Retinal pigment epithelial cell (primary cell): Measurements from ENCODE around the gene CACNA1B.

ENCODE experiments used
- DNase-seq: peaks from one replicate; pipeline ENCODE4 v3.0.0-alpha.2; 2010; ENCODE audit warnings: low read depth
- H3K4me3 ChIP-seq: 2 replicates; pipeline ENCODE4 v1.5.1; 2011; ENCODE audit warnings: mild to moderate bottlenecking, low read length, control low read depth, moderate library complexity
- CTCF ChIP-seq: conservative IDR thresholded peaks from 2 replicates; pipeline ENCODE4 v1.5.1; 2011; ENCODE audit warnings: low read depth, low read length, control low read depth, inconsistent platforms

CACNA1B gene

GRCh38 chr9:138098908-138099791 lies 221.6 kb downstream of the CACNA1B start:
- H3K4me3 ChIP-seq, result no peak overlapping the region
- no peak for DNase-seq
- TF ChIP-seq CTCF, result no peak

GRCh38 chr9:138099803-138100598 lies 222.4 kb downstream of the CACNA1B start:
- no peak for TF ChIP-seq CTCF
- H3K4me3 ChIP-seq, result no peak overlapping the region
- no peak for DNase-seq

GRCh38 chr9:138100711-138101350 lies 223.2 kb downstream of the CACNA1B start:
- no peak for TF ChIP-seq CTCF
- no peak overlapping the region for H3K4me3 ChIP-seq
- DNase-seq, result no peak

GRCh38 chr9:138101444-138102234 lies 224.1 kb downstream of the CACNA1B start:
- no peak for DNase-seq
- no peak for TF ChIP-seq CTCF
- H3K4me3 ChIP-seq, result no peak overlapping the region

- H3K4me3 ChIP-seq, result no peak overlapping the region
- no peak for TF ChIP-seq CTCF
- DNase-seq, result no peak
Observed at GRCh38 chr9:138102246-138103051, 224.9 kb downstream of the CACNA1B start.

- TF ChIP-seq CTCF, result no peak
- no peak overlapping the region for H3K4me3 ChIP-seq
- no peak for DNase-seq
Observed at GRCh38 chr9:138103111-138103848, 225.7 kb downstream of the CACNA1B start.
